ENCODE data around the gene STRIT1.

DNA sequence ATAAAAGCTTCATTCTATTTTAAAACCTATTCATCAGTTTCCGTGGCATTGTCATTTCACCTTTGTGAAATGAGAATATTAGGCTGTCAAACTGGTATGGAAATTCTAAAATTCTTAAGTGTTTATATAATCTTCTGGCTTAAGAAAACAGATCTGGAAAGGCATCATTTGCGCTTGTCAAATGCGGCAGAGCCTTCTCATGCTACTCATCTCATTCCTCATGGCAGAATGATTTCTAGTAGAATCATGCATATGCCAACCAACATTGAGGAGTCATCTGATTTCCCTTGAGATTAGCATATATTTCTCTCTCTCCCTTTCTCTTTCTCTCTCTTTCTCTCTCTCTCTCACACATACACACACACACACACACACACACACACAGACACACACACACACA, 48.8 kb downstream of the STRIT1 start:
- TF ChIP-seq, protein P1, sequence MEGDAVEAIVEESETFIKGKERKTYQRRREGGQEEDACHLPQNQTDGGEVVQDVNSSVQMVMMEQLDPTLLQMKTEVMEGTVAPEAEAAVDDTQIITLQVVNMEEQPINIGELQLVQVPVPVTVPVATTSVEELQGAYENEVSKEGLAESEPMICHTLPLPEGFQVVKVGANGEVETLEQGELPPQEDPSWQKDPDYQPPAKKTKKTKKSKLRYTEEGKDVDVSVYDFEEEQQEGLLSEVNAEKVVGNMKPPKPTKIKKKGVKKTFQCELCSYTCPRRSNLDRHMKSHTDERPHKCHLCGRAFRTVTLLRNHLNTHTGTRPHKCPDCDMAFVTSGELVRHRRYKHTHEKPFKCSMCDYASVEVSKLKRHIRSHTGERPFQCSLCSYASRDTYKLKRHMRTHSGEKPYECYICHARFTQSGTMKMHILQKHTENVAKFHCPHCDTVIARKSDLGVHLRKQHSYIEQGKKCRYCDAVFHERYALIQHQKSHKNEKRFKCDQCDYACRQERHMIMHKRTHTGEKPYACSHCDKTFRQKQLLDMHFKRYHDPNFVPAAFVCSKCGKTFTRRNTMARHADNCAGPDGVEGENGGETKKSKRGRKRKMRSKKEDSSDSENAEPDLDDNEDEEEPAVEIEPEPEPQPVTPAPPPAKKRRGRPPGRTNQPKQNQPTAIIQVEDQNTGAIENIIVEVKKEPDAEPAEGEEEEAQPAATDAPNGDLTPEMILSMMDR (conservative IDR thresholded peaks at IDR 0.05; ENCODE audit: low read depth, low read length): no peak
- no peak for TF ChIP-seq EZH2 (IDR thresholded peaks at IDR 0.05; ENCODE audit: borderline replicate concordance, low read depth, low read length, poor library complexity, severe bottlenecking)
